ENCODE data around the gene ESRP2. TPM values are rescaled to one million over a fixed set of nuclear protein-coding genes. Genes with fewer than 3 reads are reported as not detected.

The ESRP2 gene
- total RNA-seq, 1 donor from 2014 or later, result 5.4 TPM

DNA sequence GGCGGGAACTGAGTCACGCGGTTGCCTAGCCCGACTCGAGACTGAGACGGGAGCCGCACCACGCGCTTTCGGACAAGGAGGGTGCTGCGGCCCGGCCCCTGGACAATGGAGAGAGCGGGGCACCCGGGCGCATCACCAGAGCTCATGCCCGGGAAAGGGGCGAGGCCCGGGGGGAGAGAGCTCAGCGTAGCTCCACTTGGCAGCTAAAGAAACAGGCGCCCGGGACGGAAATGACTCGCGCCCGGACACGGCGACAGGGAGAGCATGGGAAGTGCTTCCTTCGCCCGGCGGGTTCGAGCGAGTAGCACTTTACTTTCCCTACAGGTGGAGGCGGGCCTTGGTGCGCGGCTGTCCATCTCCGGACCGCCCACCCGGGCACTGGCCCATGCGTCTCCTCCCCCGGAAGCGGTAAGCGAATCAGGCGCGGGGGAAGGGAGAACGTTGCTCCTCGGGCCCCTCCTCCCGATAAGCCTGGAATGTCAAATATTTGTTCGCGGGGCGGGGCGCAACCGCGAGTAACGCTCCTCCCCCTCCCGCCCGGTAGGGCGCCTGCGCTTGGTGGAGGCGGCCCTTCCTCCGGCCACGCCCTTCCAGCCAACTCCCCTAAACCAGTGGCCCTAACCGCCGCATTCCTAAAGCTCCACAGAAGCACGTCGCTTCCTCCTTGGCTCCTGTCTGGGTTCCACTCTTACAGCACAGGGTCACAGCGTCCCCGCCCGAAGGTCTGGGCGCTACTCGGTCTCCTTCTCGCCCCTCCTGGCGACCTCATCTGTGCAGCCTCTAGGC, 1.5 kb upstream of the ESRP2 start:
- peaks cover 14% of the 10 kb centered on the region for H3K4me1 Mint-ChIP-seq

DNA sequence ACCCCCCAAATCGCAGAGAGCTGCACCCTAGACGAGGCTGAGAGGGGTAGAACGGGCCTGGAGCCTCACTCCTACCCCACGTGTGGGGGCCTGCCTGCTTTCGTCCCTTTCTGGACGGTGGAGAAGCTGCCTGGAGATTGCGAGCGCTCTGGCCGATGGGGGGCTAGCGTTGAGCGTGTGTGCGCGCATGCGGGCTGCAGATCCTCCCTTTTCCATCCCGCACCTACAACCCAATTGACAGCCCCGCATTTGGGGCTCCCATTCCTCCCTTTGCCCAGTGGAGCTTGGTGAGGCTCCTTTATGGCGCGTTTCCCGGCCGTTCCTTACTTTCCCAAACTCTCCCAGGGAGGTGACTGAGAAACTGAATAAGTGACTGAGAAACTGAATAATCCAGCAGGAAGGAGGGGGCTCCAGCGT, 907 bp upstream of the ESRP2 start:
- no peak for TF ChIP-seq EZH2 (IDR thresholded peaks at IDR 0.05)
- TF ChIP-seq, protein P1, sequence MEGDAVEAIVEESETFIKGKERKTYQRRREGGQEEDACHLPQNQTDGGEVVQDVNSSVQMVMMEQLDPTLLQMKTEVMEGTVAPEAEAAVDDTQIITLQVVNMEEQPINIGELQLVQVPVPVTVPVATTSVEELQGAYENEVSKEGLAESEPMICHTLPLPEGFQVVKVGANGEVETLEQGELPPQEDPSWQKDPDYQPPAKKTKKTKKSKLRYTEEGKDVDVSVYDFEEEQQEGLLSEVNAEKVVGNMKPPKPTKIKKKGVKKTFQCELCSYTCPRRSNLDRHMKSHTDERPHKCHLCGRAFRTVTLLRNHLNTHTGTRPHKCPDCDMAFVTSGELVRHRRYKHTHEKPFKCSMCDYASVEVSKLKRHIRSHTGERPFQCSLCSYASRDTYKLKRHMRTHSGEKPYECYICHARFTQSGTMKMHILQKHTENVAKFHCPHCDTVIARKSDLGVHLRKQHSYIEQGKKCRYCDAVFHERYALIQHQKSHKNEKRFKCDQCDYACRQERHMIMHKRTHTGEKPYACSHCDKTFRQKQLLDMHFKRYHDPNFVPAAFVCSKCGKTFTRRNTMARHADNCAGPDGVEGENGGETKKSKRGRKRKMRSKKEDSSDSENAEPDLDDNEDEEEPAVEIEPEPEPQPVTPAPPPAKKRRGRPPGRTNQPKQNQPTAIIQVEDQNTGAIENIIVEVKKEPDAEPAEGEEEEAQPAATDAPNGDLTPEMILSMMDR (IDR thresholded peaks at IDR 0.05), result no peak
- TF ChIP-seq EZH2phosphoT487 (IDR thresholded peaks at IDR 0.05), result no peak
- H3K4me3 Mint-ChIP-seq, result peak overlapping the region; percentile 84
- Histone ChIP-seq H3F3A (ENCODE audit: low read depth) (peaks cover 44% of the 10 kb centered on the region), H3K79me2 (ENCODE audit: low read depth) (no peaks in the 10 kb centered on the region), H3K4me1 (peaks cover 19% of the 10 kb centered on the region), H3K36me3 (no peaks in the 10 kb centered on the region), H3K4me2 (peak overlapping the region; percentile 81), H3K9ac (no peak overlapping the region), H2AFZ (replicated peaks) (peak overlapping the region; percentile 63), H3K4me3 (peak overlapping the region; percentile 47), H3K27me3 (peaks cover 48% of the 10 kb centered on the region), H4K20me1 (ENCODE audit: low read depth) (peaks cover 13% of the 10 kb centered on the region), H3K9me3 (ENCODE audit: low read depth) (no peaks in the 10 kb centered on the region), H3K27ac (no peak overlapping the region)
- H3K9me3 Mint-ChIP-seq, result peaks cover 3% of the 10 kb centered on the region
- no peak overlapping the region for H3K27ac Mint-ChIP-seq
- DNase-seq (ENCODE audit: low spot score), result peak; percentile 58
- H3K36me3 Mint-ChIP-seq, result peaks cover 4% of the 10 kb centered on the region
- H3K27me3 Mint-ChIP-seq (ENCODE audit: insufficient read depth, low read depth), result peaks cover 37% of the 10 kb centered on the region
- H3K4me1 Mint-ChIP-seq, result peaks cover 14% of the 10 kb centered on the region

More for the DNA sequence above, 1.5 kb upstream of the ESRP2 start:
- Histone ChIP-seq H3K27me3 (peaks cover 48% of the 10 kb centered on the region), H3K36me3 (no peaks in the 10 kb centered on the region), H3K27ac (peak overlapping the region; percentile 52), H2AFZ (replicated peaks) (peak overlapping the region; percentile 63), H3K4me3 (peak overlapping the region; percentile 47), H3K4me2 (peak overlapping the region; percentile 81), H3K9ac (no peak overlapping the region), H3F3A (ENCODE audit: low read depth) (peaks cover 44% of the 10 kb centered on the region), H3K9me3 (ENCODE audit: low read depth) (no peaks in the 10 kb centered on the region), H3K79me2 (ENCODE audit: low read depth) (no peaks in the 10 kb centered on the region), H3K4me1 (peaks cover 19% of the 10 kb centered on the region), H4K20me1 (ENCODE audit: low read depth) (peaks cover 13% of the 10 kb centered on the region)
- Mint-ChIP-seq H3K27me3 (ENCODE audit: insufficient read depth, low read depth) (peaks cover 37% of the 10 kb centered on the region), H3K4me3 (peak overlapping the region; percentile 84), H3K27ac (peak overlapping the region; percentile 93), H3K36me3 (peaks cover 4% of the 10 kb centered on the region), H3K9me3 (peaks cover 3% of the 10 kb centered on the region)
- peak; percentile 99 for DNase-seq (ENCODE audit: low spot score)
- TF ChIP-seq, protein P1 (IDR thresholded peaks at IDR 0.05), result no peak
- no peak for TF ChIP-seq EZH2phosphoT487 (IDR thresholded peaks at IDR 0.05)
- TF ChIP-seq EZH2 (IDR thresholded peaks at IDR 0.05), result no peak

DNA sequence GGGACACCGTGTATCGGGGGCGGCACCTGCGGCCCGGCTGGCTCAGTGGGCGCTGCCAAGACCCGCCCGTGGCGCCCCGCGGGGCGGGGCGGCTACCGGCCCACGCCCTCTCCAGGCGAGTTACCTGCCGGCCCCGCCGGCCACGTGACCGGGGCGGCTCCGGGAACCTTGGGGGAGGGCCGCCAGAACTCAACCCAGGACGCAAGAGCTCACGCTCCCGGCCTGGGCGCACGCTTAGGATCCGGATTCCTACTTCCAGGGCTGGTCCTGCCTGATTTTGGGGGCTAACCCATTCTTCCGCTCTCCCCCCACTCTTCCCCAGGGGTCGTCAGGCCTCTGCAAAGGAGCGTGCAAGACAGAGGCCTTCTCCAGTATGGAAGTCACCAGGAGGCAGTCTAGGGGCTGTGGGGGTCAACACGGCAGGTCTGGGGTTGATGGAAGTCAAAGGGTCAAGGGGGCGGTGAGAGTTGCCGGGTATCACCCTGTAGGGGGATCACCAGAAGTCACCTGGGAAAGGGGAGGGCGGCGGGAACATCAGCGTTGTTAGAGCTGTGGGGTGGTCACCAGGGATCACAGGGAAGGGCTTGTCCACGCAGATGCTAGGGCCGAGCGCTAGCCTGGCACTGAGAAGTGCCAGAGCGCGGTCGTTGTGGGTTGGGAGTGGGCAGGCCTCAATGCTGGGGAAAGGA, 354 bp upstream of the ESRP2 start:
- no peak overlapping the region for H3K9ac ChIP-seq
- H3K4me1 ChIP-seq, result peaks cover 19% of the 10 kb centered on the region
- H3K4me3 ChIP-seq, result peak overlapping the region; percentile 47
- peaks cover 48% of the 10 kb centered on the region for H3K27me3 ChIP-seq
- Mint-ChIP-seq H3K9me3 (peaks cover 3% of the 10 kb centered on the region), H3K4me1 (peaks cover 14% of the 10 kb centered on the region), H3K4me3 (peak overlapping the region; percentile 84), H3K27ac (no peak overlapping the region), H3K27me3 (ENCODE audit: insufficient read depth, low read depth) (peaks cover 37% of the 10 kb centered on the region), H3K36me3 (peaks cover 4% of the 10 kb centered on the region)
- DNase-seq (ENCODE audit: low spot score), result peak; percentile 62
- peak overlapping the region; percentile 81 for H3K4me2 ChIP-seq
- no peaks in the 10 kb centered on the region for H3K79me2 ChIP-seq (ENCODE audit: low read depth)
- no peaks in the 10 kb centered on the region for H3K9me3 ChIP-seq (ENCODE audit: low read depth)
- no peak for TF ChIP-seq EZH2 (IDR thresholded peaks at IDR 0.05)
- TF ChIP-seq, protein P1 (IDR thresholded peaks at IDR 0.05), result no peak
- no peak for TF ChIP-seq EZH2phosphoT487 (IDR thresholded peaks at IDR 0.05)
- no peak overlapping the region for H3K27ac ChIP-seq
- H2AFZ ChIP-seq (replicated peaks), result no peak overlapping the region
- H3F3A ChIP-seq (ENCODE audit: low read depth), result peaks cover 44% of the 10 kb centered on the region
- H4K20me1 ChIP-seq (ENCODE audit: low read depth), result peaks cover 13% of the 10 kb centered on the region
- no peaks in the 10 kb centered on the region for H3K36me3 ChIP-seq
